Ureter (tissue), 1 donor: ENCODE results near the gene MINDY4. TPM values are rescaled to one million over a fixed set of nuclear protein-coding genes. Genes with fewer than 3 reads are reported as not detected.
A peak's percentile ranks its signal among the peaks of the same experiment; 100 is the strongest.

ENCODE experiments used
- DNase-seq: peaks from one replicate; pipeline ENCODE4 v3.0.0-alpha.2; 2020; ENCODE audit warnings: low spot score
- total RNA-seq: library from RNA; stranded (reverse); gene quantifications from one replicate; pipeline ENCODE4 v1.2.4, GENCODE V29; 2023
- donor health status: DM: yes; HTN: yes; CAD: no.

Gene MINDY4
- total RNA-seq, 1 donor from 2014 or later = 16.8 TPM

DNA sequence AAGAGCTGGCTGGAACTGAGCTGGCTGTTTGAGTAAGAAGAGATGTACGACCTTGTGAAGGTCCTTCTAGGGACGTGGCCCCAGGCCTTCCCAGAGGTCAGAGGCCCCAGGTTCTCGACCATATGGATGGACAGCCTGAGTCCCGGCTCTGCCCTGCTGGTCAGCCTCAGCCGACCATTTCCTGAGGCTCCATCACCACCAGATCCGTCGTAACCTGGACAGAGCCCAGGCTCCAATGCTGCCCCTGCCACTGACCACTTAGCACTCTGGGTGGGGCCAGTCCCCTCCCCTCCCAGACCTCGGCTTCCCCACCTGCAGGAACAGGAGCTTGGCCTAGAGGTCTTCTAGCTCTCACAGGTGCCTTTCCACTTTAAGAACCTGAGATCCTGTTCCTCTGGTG lies 29.9 kb upstream of the MINDY4 start:
- no peak for DNase-seq

- DNase-seq = no peak
Measured at GRCh38 chr7:30743371-30744074, 27.7 kb upstream of the MINDY4 start.

DNA sequence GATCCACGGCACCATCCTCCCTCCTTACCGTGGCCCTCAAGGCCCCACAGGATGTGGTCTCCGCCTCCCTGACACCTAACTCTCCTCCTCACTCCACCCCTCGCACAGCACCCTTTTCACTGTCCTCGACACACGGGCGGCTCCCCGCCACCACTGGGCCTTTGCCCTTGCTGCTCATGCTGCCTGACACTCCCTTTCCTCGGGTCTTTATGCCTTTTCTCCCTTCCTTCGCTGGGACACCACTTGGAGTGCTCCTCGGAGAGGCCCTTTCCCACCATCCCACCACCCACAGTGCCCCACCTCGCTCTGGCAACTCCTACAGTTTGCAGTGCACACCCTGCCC lies 27.2 kb upstream of the MINDY4 start:
- no peak for DNase-seq

- DNase-seq = no peak
Measured at GRCh38 chr7:30745261-30745941, 25.8 kb upstream of the MINDY4 start.

GRCh38 chr7:30750010-30750409 lies 21.2 kb upstream of the MINDY4 start:
- no peak for DNase-seq

DNA sequence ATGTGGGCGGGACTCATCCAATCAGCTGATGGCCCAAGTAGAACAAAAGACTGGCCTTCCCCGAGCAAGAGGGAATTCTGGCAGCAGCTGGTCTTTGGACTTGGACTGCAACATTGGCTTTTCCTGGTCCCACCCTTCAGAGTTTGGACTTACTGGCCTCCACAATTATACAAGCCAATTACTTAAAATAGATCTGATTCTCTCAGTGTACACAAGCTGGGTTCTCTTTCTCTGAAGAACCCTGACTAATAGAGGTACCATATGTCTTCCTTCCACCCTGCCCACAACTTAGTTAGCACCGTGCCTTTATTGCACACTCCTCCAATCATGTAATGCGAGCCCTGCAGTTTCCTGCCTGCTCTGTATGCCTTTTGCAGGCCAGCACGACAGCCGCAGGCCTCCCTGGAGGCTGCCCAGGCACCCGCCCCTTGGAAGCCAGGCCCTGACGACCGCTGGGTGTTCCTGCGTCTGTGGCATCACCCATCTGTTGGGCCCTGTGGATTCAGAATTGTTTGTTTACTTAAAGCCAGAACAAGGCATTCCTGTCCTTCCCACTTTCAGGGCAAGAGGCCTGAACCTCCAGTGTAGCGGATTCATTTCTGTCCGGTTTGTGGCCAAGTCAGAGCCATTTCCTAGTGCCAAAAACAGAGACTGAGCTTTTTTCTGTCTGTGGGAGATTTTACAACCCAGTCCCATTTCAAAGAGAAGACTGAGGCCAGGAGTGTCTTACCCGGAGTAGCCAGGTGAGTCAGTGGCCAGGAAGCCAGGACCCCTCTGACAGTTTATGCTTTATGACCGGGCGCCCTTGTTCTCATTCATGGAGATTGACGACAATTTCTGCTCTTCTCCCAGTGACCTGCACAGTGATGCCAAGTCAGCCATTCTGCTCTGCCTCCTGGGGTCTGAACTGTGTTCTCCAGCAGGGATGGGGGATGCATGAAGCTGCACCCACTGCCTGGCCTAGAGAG lies 20.2 kb upstream of the MINDY4 start:
- DNase-seq = peak; percentile 72

DNA sequence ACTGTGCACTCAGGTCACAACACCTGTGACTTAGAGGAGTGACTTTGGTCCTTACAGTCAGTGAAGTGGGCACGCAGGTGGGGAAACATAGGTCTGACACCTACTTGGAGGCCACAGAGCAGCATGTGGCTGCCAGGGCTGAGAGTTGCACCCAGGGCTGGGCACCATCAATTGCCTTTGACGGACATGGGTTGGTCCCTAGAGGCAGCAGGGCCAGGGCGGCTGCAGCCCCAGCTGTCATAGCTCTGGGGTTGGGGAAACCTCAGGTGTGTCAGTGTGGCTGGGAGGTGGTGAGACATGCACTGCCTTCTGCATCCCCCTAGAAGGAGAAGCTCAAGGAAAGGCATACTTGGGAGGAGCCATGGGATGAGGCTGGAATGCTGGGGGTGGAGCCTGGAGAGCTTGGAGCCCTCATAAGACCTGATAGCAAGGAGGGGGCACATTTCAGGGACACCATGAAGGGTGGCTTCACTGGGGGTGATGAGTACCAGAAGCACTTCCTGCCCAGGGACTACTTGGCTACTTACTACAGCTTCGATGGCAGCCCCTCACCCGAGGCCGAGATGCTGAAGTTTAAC lies 19.4 kb upstream of the MINDY4 start, which contains the start of gene INMT:
Gene INMT (plus strand): TSS at position 440 of the 578 bp plus-strand sequence. CDS start 16 bp downstream, at position 456.
- DNase-seq = no peak

DNA sequence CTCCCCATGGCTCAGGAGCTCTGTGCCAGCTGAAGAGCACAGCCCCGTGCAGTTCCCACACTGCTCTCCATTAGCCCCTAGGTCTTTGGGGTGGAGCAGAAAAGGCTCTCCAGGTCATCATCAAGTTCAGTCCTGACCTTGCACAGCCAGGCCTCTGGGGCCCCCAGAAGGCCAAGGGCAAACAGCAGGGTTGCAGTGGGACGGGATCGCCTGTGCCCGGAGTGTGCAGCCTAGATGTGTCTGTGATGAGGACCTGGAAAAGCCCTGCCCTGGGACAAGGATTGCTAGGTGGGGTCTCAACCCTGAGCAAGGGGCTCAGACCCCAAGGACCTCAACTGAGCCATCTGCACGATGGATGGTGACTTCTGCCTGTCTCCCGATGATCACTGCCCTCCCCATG lies 18.7 kb upstream of the MINDY4 start:
- no peak for DNase-seq

DNA sequence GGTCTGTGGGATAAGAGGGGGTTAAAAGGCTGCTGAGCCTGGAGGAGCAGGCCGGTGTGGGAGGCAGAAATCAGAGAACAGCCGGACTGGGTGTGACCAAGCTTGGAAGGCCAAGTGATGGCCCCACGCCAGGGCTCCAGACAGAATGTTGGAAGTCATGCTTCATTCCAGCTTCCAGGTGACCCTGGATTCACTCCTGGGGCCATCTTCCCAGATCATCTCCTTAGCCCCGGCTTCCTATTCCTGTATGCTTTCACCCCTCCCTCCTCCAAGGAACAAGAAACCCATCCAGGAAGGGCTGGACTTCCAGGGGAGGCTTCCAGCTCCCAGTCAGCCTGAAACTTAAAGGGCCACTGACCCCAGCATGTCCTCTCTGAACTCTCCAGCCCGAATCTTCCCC lies 18.2 kb upstream of the MINDY4 start:
- DNase-seq = peak; percentile 73

- no peak for DNase-seq
Measured at GRCh38 chr7:30754315-30754877, 16.8 kb upstream of the MINDY4 start.

GRCh38 chr7:30755384-30756154 lies 15.6 kb upstream of the MINDY4 start:
- no peak for DNase-seq

- DNase-seq = no peak
Measured at GRCh38 chr7:30757342-30757692, 13.9 kb upstream of the MINDY4 start.

GRCh38 chr7:30760514-30761213 lies 10.6 kb upstream of the MINDY4 start:
- no peak for DNase-seq

GRCh38 chr7:30761214-30762156 lies 9.7 kb upstream of the MINDY4 start:
- no peak for DNase-seq

- DNase-seq = no peak
Measured at GRCh38 chr7:30764030-30764975, 6.9 kb upstream of the MINDY4 start.

DNA sequence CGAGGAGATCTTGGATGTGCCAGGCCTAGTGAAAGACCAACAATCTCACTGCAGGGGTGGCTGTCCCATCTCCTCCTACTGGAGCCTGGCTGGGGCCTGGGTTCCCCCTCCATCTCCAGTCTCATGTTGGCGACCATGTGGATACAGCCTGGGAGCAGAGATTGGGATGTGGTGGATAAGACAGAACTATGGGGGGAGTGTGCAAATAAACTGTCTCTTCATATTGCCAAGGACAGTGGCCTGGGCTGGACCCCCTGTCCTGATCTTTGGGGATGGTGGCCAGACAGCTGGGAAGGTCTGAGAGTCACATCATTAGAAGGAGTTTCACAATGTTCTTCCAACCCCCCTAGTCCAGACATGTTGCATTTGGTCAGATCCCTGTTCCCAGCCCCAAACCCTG lies 5.8 kb upstream of the MINDY4 start:
- DNase-seq = no peak

DNA sequence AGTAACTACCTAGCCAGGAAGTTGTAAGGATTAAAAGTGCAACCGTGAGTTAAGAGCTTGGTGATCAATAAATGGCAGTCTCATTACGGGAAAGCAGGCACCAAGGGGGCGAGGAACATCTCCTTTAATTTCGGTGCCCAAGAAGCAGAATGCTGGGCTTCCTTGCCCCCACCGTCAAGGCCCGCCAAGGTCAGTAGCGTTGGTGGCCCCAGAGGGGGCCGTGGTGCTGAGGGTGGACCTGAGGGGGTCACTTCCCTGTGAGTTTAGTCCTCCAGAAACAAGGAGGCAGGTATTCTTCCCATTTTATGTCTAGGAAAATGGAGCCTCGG lies 408 bp upstream of the MINDY4 start:
- no peak for DNase-seq

DNA sequence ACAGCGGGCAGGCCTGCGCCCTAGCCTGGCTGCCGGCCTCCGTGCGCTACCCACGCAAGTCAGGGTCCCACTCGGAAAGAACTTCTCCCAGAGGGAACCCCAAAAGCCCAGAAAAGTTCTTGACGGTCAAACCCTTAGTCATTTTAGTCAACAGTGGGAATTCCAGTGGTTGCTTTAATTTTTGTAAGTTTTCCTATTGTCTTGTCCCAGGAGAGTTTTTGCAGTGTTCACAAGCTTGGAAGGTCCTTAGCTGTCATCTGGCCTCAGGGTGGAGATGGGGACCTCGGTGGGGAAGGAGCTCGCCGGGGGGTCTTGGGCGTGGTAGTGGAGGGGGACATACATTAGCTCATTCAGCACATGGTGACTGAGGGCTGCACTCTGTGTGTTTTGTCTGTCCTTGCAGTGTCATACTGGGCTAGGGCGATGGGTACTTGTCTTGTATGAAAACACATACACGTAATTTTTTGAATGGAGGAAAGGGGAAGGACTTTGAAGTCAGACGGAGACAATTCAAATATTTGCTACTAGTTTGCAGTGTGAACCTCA lies 736 bp downstream of the MINDY4 start:
- DNase-seq = no peak
